ENCODE measurements around the gene KCNQ1. TPM values are rescaled to one million over a fixed set of nuclear protein-coding genes. Genes with fewer than 3 reads are reported as not detected.

KCNQ1 gene
- total and polyA plus RNA-seq, 2 donors (not counting 3 experiments of a cell fraction or from before 2014, with no cell fraction given) = 0.07 to 0.09 TPM

GRCh38 chr11:2437516-2437915 is 7.3 kb upstream of the KCNQ1 start:
- Histone ChIP-seq H3K9me1 (replicated peaks; ENCODE audit: control insufficient read depth, extremely low read depth, insufficient read depth, low read length) (no peaks in the 10 kb centered on the region), H3K27ac (ENCODE audit: insufficient read depth, low read depth, low read length) (no peak overlapping the region), H3K9ac (replicated peaks; ENCODE audit: extremely low read depth, insufficient read depth, low read length) (no peak overlapping the region), H3K9me3 (replicated peaks; ENCODE audit: control insufficient read depth, insufficient read depth, low read length) (no peaks in the 10 kb centered on the region), H3K4me3 (replicated peaks in 1 of 3; ENCODE audit: insufficient read depth in 1 of 3, low read depth in 1 of 3, low read length in 3 of 3) (no peak overlapping the region), H3K36me3 (ENCODE audit: control insufficient read depth in 2 of 2, extremely low read depth in 1 of 2, insufficient read depth in 2 of 2, low read length in 2 of 2) (no peaks in the 10 kb centered on the region), H3K4me2 (ENCODE audit: insufficient read depth, low read length) (no peak overlapping the region), H4K20me1 (replicated peaks; ENCODE audit: control insufficient read depth, extremely low read depth, insufficient read depth, low read length) (no peaks in the 10 kb centered on the region), H3K79me2 (ENCODE audit: control insufficient read depth, insufficient read depth, low read length) (no peaks in the 10 kb centered on the region), H3K4me1 (ENCODE audit: control insufficient read depth, extremely low read depth, insufficient read depth, low read length) (no peaks in the 10 kb centered on the region), H3K27me3 (ENCODE audit: control insufficient read depth in 2 of 2, insufficient read depth in 2 of 2, low read length in 2 of 2) (no peaks in the 10 kb centered on the region), H2AFZ (ENCODE audit: low read depth, low read length) (no peak overlapping the region)
- ChIA-PET POLR2A (no interaction called here), CTCF (interaction anchor here (1.2 to 1.4 kb wide), 3 partner anchors 17 to 95 kb away, joined by 3 to 7 read pairs (median 5); no protein-coding TSS in a partner anchor)
- BruUV-seq (replicated peaks) = no TSS peak
- dilution Hi-C loops (cut with MboI; ENCODE audit: extremely low pct_ligation_motif_present, low sequenced_read_pairs) (no loop called here), intact Hi-C loops (cut with micrococcal nuclease) (no loop called here)
- DNase-seq (ENCODE audit: low read depth, low spot score) (no peak), FAIRE-seq (no peak)
- TF ChIP-seq JUN (IDR thresholded peaks at IDR 0.05; ENCODE audit: borderline replicate concordance, insufficient read depth, insufficient read length, low read depth) (no peak), CTCF (IDR thresholded peaks at IDR 0.05; ENCODE audit: extremely low read depth in 1 of 2, insufficient read depth in 1 of 2, low read depth in 1 of 2, low read length in 2 of 2) (no peak), MAX (IDR thresholded peaks at IDR 0.05; ENCODE audit: insufficient read depth, insufficient read length) (no peak), MYC (IDR thresholded peaks at IDR 0.05; ENCODE audit: low read depth, low read length) (no peak), FOS (IDR thresholded peaks at IDR 0.05; ENCODE audit: borderline replicate concordance, insufficient read depth, low read length) (no peak), POLR2AphosphoS5 (IDR thresholded peaks at IDR 0.05; ENCODE audit: insufficient read depth, low read depth, low read length) (no peak), POLR2A (IDR thresholded peaks at IDR 0.05; ENCODE audit: low read depth, low read length) (no peak), EZH2 (IDR thresholded peaks at IDR 0.05; ENCODE audit: borderline replicate concordance, low read depth, low read length, severe bottlenecking) (no peak), GATA2 (IDR thresholded peaks at IDR 0.05; ENCODE audit: insufficient read depth, insufficient read length, low read depth, low read length) (no peak)
